ENCODE measurements around the gene SOAT2.

The SOAT2 gene

DNA sequence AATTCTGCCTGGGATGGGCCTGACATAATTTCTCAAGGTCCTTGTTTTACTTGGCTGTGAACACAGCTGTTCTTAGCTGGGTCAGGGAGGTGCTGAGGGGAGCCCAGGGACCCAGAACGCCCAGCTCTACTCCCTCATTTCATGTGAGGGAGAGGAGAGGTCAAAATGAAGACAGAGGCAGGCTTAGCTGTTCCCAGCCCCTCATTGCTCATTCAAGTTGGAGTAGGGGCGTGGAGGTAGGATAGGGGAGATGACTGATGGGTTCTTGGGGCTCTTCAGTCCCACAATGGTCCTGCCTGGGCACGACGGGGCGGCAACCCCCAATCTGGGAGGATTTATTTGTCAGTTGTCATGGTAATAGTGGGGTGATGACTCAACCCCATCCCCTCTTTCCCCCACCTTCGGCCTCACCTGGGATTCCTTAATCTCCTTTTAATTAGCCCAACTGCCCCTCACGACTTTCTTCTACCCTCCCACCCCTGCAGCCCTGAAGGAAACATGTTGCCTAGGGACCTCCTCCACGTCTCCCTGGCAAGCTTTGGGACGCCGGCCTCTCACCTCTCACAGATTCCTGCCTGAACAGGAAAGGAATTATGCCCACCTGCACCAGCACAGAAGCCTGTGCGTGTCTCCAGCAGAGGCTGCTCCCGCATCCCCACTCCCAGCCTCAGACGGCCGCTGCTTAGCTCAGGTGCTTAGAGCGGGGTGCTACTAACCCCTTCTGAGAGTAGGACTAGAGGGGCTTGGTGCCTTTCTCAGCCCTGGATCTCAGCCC lies 34.3 kb upstream of the SOAT2 start:
- DNase-seq (ENCODE audit: low spot score in 2 of 2): no peak
- H3K36me3 Mint-ChIP-seq (ENCODE audit: insufficient read depth): peaks cover 42% of the 10 kb centered on the region
- H3K27ac Mint-ChIP-seq (ENCODE audit: low read depth): peak overlapping the region; percentile 57
- H3K9me3 Mint-ChIP-seq: no peaks in the 10 kb centered on the region
- ATAC-seq (replicated peaks; ENCODE audit: extremely low read depth, poor library complexity, severe bottlenecking): no peak
- peaks cover 35% of the 10 kb centered on the region for H3K4me1 Mint-ChIP-seq
- no peak overlapping the region for H3K4me3 Mint-ChIP-seq
- H3K27me3 Mint-ChIP-seq: no peaks in the 10 kb centered on the region

GRCh38 chr12:53069621-53070410 lies 33.5 kb upstream of the SOAT2 start:
- H3K27me3 Mint-ChIP-seq: no peaks in the 10 kb centered on the region
- no peak for DNase-seq (ENCODE audit: low spot score in 2 of 2)
- H3K9me3 Mint-ChIP-seq: no peaks in the 10 kb centered on the region
- no peak for ATAC-seq (replicated peaks; ENCODE audit: extremely low read depth, poor library complexity, severe bottlenecking)
- peak overlapping the region; percentile 41 for H3K27ac Mint-ChIP-seq (ENCODE audit: low read depth)
- H3K4me3 Mint-ChIP-seq: no peak overlapping the region
- peaks cover 42% of the 10 kb centered on the region for H3K4me1 Mint-ChIP-seq
- H3K36me3 Mint-ChIP-seq (ENCODE audit: insufficient read depth): peaks cover 44% of the 10 kb centered on the region

DNA sequence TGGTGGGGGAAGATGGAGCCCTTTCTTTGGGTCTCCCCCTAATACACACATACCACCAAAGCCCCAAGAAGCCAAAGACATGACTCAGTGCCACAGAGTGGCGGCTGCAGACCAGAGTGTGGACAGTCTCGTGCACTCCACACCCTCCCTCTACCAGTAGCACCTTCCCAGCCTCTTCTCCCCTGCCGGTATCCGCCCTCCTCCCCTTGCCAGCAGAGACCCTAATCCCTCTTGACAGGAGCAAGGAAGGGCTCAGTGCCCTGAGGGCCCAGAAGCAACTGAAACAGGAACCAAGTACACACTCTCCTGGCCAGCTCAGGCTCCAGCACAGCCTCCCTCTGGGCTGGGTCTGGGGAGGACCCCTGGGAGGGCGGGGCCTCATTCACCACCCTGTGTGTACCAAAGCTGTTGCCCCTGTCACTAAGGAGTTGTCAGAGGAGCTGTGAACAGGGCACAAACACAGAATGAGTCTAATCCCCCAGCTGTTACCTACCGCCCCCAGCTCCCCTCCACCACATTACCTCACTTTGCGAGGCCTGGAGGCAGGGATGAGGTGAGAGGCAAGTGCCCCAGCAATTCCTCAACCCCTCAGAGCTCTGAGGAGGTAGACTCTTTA lies 32.3 kb upstream of the SOAT2 start:
- H3K4me3 Mint-ChIP-seq: no peak overlapping the region
- peak overlapping the region; percentile 22 for H3K27ac Mint-ChIP-seq (ENCODE audit: low read depth)
- peaks cover 52% of the 10 kb centered on the region for H3K36me3 Mint-ChIP-seq (ENCODE audit: insufficient read depth)
- no peak for ATAC-seq (replicated peaks; ENCODE audit: extremely low read depth, poor library complexity, severe bottlenecking)
- no peaks in the 10 kb centered on the region for H3K27me3 Mint-ChIP-seq
- no peaks in the 10 kb centered on the region for H3K9me3 Mint-ChIP-seq
- peaks cover 37% of the 10 kb centered on the region for H3K4me1 Mint-ChIP-seq
- DNase-seq (ENCODE audit: low spot score in 2 of 2): no peak

DNA sequence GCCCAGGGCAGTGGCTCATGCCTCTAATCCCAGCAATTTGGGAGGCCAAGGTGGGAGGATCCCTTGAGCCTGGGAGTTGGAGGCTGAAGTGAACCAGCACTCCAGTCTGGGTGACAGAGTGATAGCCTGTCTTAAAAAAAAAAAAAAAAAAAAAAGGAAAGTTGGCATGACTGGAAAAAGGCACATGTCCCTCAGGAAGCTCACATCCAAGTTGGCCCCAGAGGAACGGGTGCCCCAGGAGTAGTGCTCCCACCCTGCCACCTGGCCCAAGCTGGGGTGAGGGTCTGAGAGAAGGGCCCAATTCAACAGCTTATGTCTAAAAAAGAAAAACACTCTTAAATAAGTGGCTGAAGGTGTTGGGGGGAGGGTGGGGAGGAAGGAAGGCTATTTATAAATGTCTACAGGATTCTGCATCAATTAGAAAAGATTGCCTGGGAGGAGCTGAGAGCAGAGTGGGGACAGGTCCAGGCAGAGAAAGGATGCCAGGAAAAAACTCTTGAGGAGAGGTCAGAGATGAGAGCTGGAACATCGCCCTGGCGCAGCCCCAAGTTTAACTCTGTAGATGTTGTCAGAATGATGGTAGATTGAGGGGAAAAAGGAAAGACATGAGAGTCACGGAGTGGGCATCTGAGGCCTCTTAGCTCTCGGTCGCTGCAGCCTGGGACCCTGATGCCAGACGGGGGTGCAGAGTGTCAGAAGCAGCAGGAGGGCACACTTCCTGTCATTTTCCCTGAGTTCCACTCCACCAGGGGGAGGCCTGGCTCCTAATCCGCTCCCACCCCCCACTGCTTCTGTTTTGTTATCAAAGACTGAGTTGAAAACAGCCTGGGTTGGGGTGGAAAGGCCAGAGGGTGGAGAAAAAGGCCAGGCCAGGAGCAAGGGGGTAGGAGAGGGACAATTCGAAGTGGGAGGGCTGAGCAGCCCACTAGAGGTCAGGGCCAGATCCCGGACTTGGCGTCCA lies 31.4 kb upstream of the SOAT2 start:
- Mint-ChIP-seq H3K36me3 (ENCODE audit: insufficient read depth) (peaks cover 54% of the 10 kb centered on the region), H3K9me3 (no peaks in the 10 kb centered on the region), H3K27ac (ENCODE audit: low read depth) (peak overlapping the region; percentile 22), H3K4me1 (peaks cover 35% of the 10 kb centered on the region), H3K27me3 (no peaks in the 10 kb centered on the region), H3K4me3 (no peak overlapping the region)
- no peak for ATAC-seq (replicated peaks; ENCODE audit: extremely low read depth, poor library complexity, severe bottlenecking)
- DNase-seq (ENCODE audit: low spot score in 2 of 2): no peak

GRCh38 chr12:53073881-53074280 lies 29.4 kb upstream of the SOAT2 start:
- ATAC-seq (replicated peaks; ENCODE audit: extremely low read depth, poor library complexity, severe bottlenecking) (no peak), DNase-seq (ENCODE audit: low spot score in 2 of 2) (no peak)
- no peak overlapping the region for H3K4me3 Mint-ChIP-seq
- H3K27ac Mint-ChIP-seq (ENCODE audit: low read depth): no peak overlapping the region
- H3K9me3 Mint-ChIP-seq: no peaks in the 10 kb centered on the region
- H3K4me1 Mint-ChIP-seq: peaks cover 49% of the 10 kb centered on the region
- peaks cover 50% of the 10 kb centered on the region for H3K36me3 Mint-ChIP-seq (ENCODE audit: insufficient read depth)
- H3K27me3 Mint-ChIP-seq: no peaks in the 10 kb centered on the region

- no peaks in the 10 kb centered on the region for H3K9me3 Mint-ChIP-seq
- H3K4me3 Mint-ChIP-seq: no peak overlapping the region
- H3K4me1 Mint-ChIP-seq: peaks cover 54% of the 10 kb centered on the region
- no peak overlapping the region for H3K27ac Mint-ChIP-seq (ENCODE audit: low read depth)
- DNase-seq (ENCODE audit: low spot score in 2 of 2): no peak
- peaks cover 50% of the 10 kb centered on the region for H3K36me3 Mint-ChIP-seq (ENCODE audit: insufficient read depth)
- no peak for ATAC-seq (replicated peaks; ENCODE audit: extremely low read depth, poor library complexity, severe bottlenecking)
- H3K27me3 Mint-ChIP-seq: no peaks in the 10 kb centered on the region
Observed at GRCh38 chr12:53074283-53074998, 28.8 kb upstream of the SOAT2 start.

DNA sequence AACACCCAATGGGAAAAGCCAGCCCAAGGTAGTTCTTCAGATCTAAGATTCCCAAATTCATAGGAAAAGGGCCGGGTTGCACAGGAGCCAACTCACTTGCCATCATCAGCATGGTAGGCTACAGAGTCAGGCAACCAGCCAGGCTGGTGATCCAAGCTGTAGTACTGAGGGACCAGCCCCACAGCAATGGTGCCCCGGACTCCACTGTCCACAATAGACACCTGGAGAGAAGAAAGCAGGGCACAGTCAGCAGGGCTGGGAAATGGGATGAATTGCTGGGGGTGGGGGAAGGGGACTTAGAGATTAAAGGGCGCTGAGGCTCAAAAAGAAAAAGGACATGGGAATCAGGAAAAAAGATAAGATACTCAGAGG lies 28.3 kb upstream of the SOAT2 start:
- H3K27me3 Mint-ChIP-seq: no peaks in the 10 kb centered on the region
- peaks cover 49% of the 10 kb centered on the region for H3K36me3 Mint-ChIP-seq (ENCODE audit: insufficient read depth)
- no peak for DNase-seq (ENCODE audit: low spot score in 2 of 2)
- no peak for ATAC-seq (replicated peaks; ENCODE audit: extremely low read depth, poor library complexity, severe bottlenecking)
- no peak overlapping the region for H3K4me3 Mint-ChIP-seq
- peaks cover 60% of the 10 kb centered on the region for H3K4me1 Mint-ChIP-seq
- no peaks in the 10 kb centered on the region for H3K9me3 Mint-ChIP-seq
- no peak overlapping the region for H3K27ac Mint-ChIP-seq (ENCODE audit: low read depth)

GRCh38 chr12:53076461-53076860 lies 26.8 kb upstream of the SOAT2 start:
- ATAC-seq (replicated peaks; ENCODE audit: extremely low read depth, poor library complexity, severe bottlenecking) (no peak), DNase-seq (ENCODE audit: low spot score in 2 of 2) (no peak)
- H3K27ac Mint-ChIP-seq (ENCODE audit: low read depth): no peak overlapping the region
- H3K36me3 Mint-ChIP-seq (ENCODE audit: insufficient read depth): peaks cover 36% of the 10 kb centered on the region
- no peak overlapping the region for H3K4me3 Mint-ChIP-seq
- H3K27me3 Mint-ChIP-seq: no peaks in the 10 kb centered on the region
- H3K4me1 Mint-ChIP-seq: peaks cover 62% of the 10 kb centered on the region
- no peaks in the 10 kb centered on the region for H3K9me3 Mint-ChIP-seq

- Mint-ChIP-seq H3K4me3 (peak overlapping the region; percentile 96), H3K27me3 (no peaks in the 10 kb centered on the region), H3K36me3 (ENCODE audit: insufficient read depth) (peaks cover 33% of the 10 kb centered on the region), H3K9me3 (no peaks in the 10 kb centered on the region), H3K27ac (ENCODE audit: low read depth) (no peak overlapping the region), H3K4me1 (peaks cover 58% of the 10 kb centered on the region)
- DNase-seq (ENCODE audit: low spot score in 2 of 2) (no peak), ATAC-seq (replicated peaks; ENCODE audit: extremely low read depth, poor library complexity, severe bottlenecking) (no peak)
Observed at GRCh38 chr12:53077030-53077429, 26.3 kb upstream of the SOAT2 start.

DNA sequence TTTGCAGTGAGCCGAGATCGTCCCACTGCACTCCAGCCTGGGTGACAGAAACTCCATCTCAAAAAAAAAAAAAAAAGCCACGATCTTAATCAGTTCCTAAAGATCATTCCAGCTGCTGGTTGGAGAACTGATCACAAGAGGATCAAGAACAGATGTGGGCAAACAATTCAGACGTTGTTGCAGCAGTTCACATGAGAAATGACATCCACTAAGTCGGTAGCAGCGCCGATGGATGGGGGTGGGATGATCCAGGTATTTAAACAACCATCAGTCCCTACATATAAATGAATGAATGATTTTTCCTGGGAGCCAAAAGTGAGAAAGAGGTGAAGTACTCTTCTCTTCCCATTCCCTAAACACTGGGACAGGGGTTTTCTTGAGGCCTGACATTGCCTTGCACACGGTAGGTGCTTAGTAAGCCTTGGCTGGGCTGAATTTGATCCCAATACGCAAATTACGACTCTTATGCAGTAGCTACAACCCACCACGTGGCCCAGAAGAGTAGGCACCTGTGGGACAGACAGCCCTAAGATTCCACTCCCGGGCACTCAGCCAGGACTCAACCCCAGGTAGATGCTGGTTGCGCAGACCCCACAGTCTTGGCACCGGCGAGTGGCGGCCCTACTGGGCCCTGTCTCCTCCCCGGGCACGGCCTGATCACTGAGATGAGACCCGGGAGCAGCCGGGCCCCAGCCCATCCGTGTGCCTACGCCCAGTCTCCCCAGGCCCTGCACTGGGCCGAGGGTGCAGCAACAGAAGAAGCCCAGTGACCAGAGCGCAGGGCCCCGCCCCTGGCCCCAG lies 24.7 kb upstream of the SOAT2 start:
- Mint-ChIP-seq H3K9me3 (no peaks in the 10 kb centered on the region), H3K27ac (ENCODE audit: low read depth) (peak overlapping the region; percentile 97), H3K4me1 (peaks cover 51% of the 10 kb centered on the region), H3K27me3 (no peaks in the 10 kb centered on the region), H3K36me3 (ENCODE audit: insufficient read depth) (peaks cover 28% of the 10 kb centered on the region), H3K4me3 (peak overlapping the region; percentile 96)
- peak; percentile 50 for ATAC-seq (replicated peaks; ENCODE audit: extremely low read depth, poor library complexity, severe bottlenecking)
- DNase-seq (ENCODE audit: low spot score in 2 of 2): no peak
